Endodermal cell (in vitro differentiated cells): ENCODE data around the gene MNAT1. TPM values are rescaled to one million over a fixed set of nuclear protein-coding genes. Genes with fewer than 3 reads are reported as not detected.
"Not testable (repeated sequence)": the region's sequence is repeated elsewhere in the genome, so short reads cannot be mapped to it uniquely, and the experiment has no call there.

ENCODE experiments used
- DNase-seq: peaks from one replicate; pipeline ENCODE4 v3.0.0-alpha.2; 2017
- H3K27ac ChIP-seq: 2 replicates; pipeline ENCODE4 v1.5.1; 2013; ENCODE audit warnings: mild to moderate bottlenecking, low read depth, low read length, moderate library complexity
- H3K27me3 ChIP-seq: 2 replicates; pipeline ENCODE4 v1.6.1; 2013; ENCODE audit warnings: mild to moderate bottlenecking, low read length, moderate library complexity; ENCODE audit not compliant: insufficient read depth, control insufficient read depth, poor library complexity, severe bottlenecking
- H3K36me3 ChIP-seq: 2 replicates; pipeline ENCODE4 v1.7.0; 2013; ENCODE audit warnings: mild to moderate bottlenecking, low read length, moderate library complexity; ENCODE audit not compliant: control insufficient read depth, insufficient read depth
- H3K4me1 ChIP-seq: one replicate; pipeline ENCODE4 v1.7.0; 2013; ENCODE audit warnings: low read length; ENCODE audit not compliant: control insufficient read depth, insufficient read depth
- H3K4me3 ChIP-seq: 2 replicates; pipeline ENCODE4 v1.5.1; 2013; ENCODE audit warnings: mild to moderate bottlenecking, low read length, moderate library complexity
- H3K9ac ChIP-seq: 2 replicates; pipeline ENCODE4 v1.6.1; 2013; ENCODE audit warnings: mild to moderate bottlenecking, low read length, moderate library complexity; ENCODE audit not compliant: poor library complexity, severe bottlenecking; ENCODE audit errors: extremely low read depth
- H3K9me3 ChIP-seq: 2 replicates; pipeline ENCODE4 v1.6.1; 2013; ENCODE audit warnings: mild to moderate bottlenecking, low read length, moderate library complexity; ENCODE audit not compliant: control insufficient read depth
- H3K27ac Mint-ChIP-seq: 2 replicates; pipeline ENCODE4 v1.8.0; 2020; ENCODE audit warnings: mixed read lengths
- H3K27me3 Mint-ChIP-seq: 2 replicates; pipeline ENCODE4 v1.8.0; 2021; ENCODE audit warnings: mild to moderate bottlenecking, mixed read lengths; ENCODE audit not compliant: insufficient read depth
- H3K36me3 Mint-ChIP-seq: 2 replicates; pipeline ENCODE4 v1.8.0; 2020; ENCODE audit warnings: low read depth, mixed read lengths
- H3K4me1 Mint-ChIP-seq: 2 replicates; pipeline ENCODE4 v1.8.0; 2020; ENCODE audit warnings: mixed read lengths
- H3K4me3 Mint-ChIP-seq: 2 replicates; pipeline ENCODE4 v1.8.0; 2020; ENCODE audit warnings: mild to moderate bottlenecking, moderate library complexity, mixed read lengths
- H3K9me3 Mint-ChIP-seq: 2 replicates; pipeline ENCODE4 v1.8.0; 2020; ENCODE audit warnings: mild to moderate bottlenecking, mixed read lengths
- CTCF ChIP-seq: fragments of 200-600 bp; sonication (generic); conservative IDR thresholded peaks from 2 replicates; pipeline ENCODE4 v1.5.0; 2021; ENCODE audit warnings: antibody characterized with exemption, mild to moderate bottlenecking
- WGBS, 2 experiments: methylation state at CpG; one replicate each; pipeline versions ENCODE4 v1.1.5 to v1.1.7; 2013; ENCODE audit warnings: missing lambda C conversion rate in 2 of 2, mixed read lengths in 1 of 2; ENCODE audit not compliant: insufficient coverage in 1 of 2, insufficient read length in 1 of 2; 5-methylcytosine and 5-hydroxymethylcytosine counted together
- total RNA-seq, 2 donors: library from RNA; stranded (reverse); fragmentation: NEBNext Ultra II Directional in 1 of 2; extraction: Animal tissue kit (Norgen Biotek cat#: 25700) in 1 of 2; gene quantifications; 2 replicates in 1 of 2; 3 replicates in 1 of 2; pipeline ENCODE4 v1.2.1, GENCODE V29; 2021

MNAT1 gene
- total RNA-seq, 2 donors from 2014 or later, result 36.8 to 42.6 TPM

DNA sequence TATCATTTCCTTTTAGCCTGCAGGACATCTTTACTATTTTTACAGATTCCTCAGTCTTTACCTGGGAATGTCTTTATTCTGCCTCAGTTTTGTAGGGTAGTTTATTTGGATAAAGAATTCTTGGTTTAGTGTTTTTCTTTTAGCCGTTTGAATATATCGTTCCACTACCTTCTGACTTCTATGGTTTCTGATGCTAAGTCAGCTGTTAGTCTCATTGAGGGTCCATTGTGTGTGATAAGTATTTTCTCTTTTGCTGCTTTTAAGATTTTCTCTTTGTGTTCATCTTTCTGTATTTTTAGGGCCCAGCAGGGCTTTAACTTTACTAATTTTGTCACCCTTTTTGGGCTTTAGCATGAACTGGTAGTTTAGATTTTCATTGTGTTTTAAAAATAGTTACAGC is 113.5 kb downstream of the MNAT1 start:
- peaks cover 29% of the 10 kb centered on the region for H3K9me3 Mint-ChIP-seq
- no peaks in the 10 kb centered on the region for H3K27me3 Mint-ChIP-seq
- Histone ChIP-seq H3K4me3 (no peak overlapping the region), H3K27ac (no peak overlapping the region), H3K27me3 (no peaks in the 10 kb centered on the region), H3K36me3 (peaks cover 7% of the 10 kb centered on the region), H3K9me3 (peaks cover 28% of the 10 kb centered on the region), H3K9ac (no peak overlapping the region), H3K4me1 (no peaks in the 10 kb centered on the region)
- H3K27ac Mint-ChIP-seq, result no peak overlapping the region
- no peak for DNase-seq
- peaks cover 50% of the 10 kb centered on the region for H3K36me3 Mint-ChIP-seq
- no peak overlapping the region for H3K4me3 Mint-ChIP-seq
- TF ChIP-seq CTCF, result no peak
- no peaks in the 10 kb centered on the region for H3K4me1 Mint-ChIP-seq
- WGBS, 2 experiments, result 94% methylated on average over 2 of the region's 2 CpGs; no CpG with 5 or more reads in 1 of the 2 experiments

DNA sequence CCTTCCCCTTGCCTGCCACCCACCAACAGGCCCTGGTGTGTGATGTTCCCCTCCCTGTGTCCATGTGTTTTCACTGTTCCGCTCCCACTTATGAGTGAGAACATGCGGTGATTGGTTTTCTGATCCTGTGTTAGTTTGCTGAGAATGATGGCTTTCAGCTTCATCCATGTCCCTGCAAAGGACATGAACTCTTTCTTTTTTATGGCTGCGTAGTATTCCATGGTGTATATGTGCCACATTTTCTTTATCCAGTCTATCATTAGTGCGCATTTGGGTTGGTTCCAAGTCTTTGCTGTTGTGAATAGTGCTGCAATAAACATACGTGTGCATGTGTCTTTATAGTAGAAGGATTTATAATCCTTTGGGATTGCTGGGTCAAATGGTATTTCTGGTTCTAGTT is 117.1 kb downstream of the MNAT1 start:
- not testable (repeated sequence) for H3K4me1 Mint-ChIP-seq, H3K27ac ChIP-seq, H3K27me3 Mint-ChIP-seq, H3K4me3 ChIP-seq, H3K9ac ChIP-seq, H3K27ac Mint-ChIP-seq, H3K4me3 Mint-ChIP-seq, H3K4me1 ChIP-seq, H3K27me3 ChIP-seq, DNase-seq
- H3K36me3 ChIP-seq, result peaks cover 11% of the 10 kb centered on the region
- H3K9me3 Mint-ChIP-seq, result peaks cover 33% of the 10 kb centered on the region
- 80 to 95% methylated on average over 3 to 5 of the region's 5 CpGs for WGBS, 2 experiments
- H3K9me3 ChIP-seq, result peaks cover 30% of the 10 kb centered on the region
- peaks cover 61% of the 10 kb centered on the region for H3K36me3 Mint-ChIP-seq

DNA sequence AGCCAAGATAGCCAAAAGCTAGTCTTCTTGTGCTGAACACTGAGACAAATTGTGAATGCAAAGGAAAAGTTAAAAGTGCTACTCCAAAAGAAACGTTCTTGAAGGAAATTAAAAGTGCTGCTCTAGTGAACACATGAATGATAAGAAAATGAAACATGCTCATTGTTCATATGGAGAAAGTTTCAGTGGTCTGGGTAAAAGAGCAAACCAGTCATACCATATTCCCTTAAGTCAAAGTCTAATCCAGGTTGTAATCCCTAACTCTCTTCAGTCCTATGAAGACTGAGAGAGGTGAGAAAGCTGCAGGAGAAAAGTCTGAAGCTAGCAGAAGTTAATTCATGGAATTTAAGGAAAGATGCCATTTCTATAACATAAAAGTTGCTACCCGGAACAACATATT is 121.5 kb downstream of the MNAT1 start:
- no peak overlapping the region for H3K9ac ChIP-seq
- peaks cover 10% of the 10 kb centered on the region for H3K36me3 ChIP-seq
- Mint-ChIP-seq H3K27ac (no peak overlapping the region), H3K36me3 (peaks cover 40% of the 10 kb centered on the region), H3K4me1 (no peaks in the 10 kb centered on the region), H3K27me3 (no peaks in the 10 kb centered on the region), H3K4me3 (no peak overlapping the region), H3K9me3 (peaks cover 27% of the 10 kb centered on the region)
- no peak overlapping the region for H3K27ac ChIP-seq
- no peaks in the 10 kb centered on the region for H3K27me3 ChIP-seq
- TF ChIP-seq CTCF, result no peak
- no peak overlapping the region for H3K4me3 ChIP-seq
- H3K9me3 ChIP-seq, result peaks cover 11% of the 10 kb centered on the region
- 91% methylated on average over 2 of the region's 2 CpGs; no CpG with 5 or more reads in 1 of the 2 experiments for WGBS, 2 experiments
- no peak for DNase-seq
- H3K4me1 ChIP-seq, result no peaks in the 10 kb centered on the region

DNA sequence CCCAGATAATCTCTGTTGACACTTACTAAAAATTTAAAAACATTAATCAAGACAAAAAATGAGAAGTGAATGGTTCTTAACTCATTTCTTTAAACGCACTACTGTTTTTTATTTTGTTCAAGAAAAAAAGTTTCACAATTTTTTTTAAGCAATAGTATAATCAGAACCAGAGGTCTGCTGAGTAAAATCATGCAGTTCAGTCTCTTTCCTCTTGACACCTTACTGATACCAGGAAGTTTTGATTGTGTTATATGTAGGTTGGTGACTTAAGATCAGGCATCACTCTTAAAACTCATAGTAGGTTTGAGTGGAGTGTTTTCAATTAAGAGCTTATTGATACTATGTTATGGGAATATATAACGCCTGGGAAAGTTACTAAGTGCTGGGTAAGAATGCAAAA is 125.0 kb downstream of the MNAT1 start:
- WGBS, 2 experiments, result 85 to 100% methylated on average over 1 to 2 of the region's 2 CpGs
- Histone ChIP-seq H3K27ac (no peak overlapping the region), H3K36me3 (peaks cover 10% of the 10 kb centered on the region), H3K9ac (no peak overlapping the region), H3K4me3 (no peak overlapping the region), H3K27me3 (no peaks in the 10 kb centered on the region), H3K9me3 (peaks cover 11% of the 10 kb centered on the region), H3K4me1 (no peaks in the 10 kb centered on the region)
- TF ChIP-seq CTCF, result no peak
- Mint-ChIP-seq H3K36me3 (peaks cover 25% of the 10 kb centered on the region), H3K27ac (no peak overlapping the region), H3K4me1 (no peaks in the 10 kb centered on the region), H3K9me3 (peaks cover 19% of the 10 kb centered on the region), H3K27me3 (no peaks in the 10 kb centered on the region), H3K4me3 (no peak overlapping the region)
- no peak for DNase-seq
